Stimulated activated CD8-positive, alpha-beta memory T cell treated with anti-CD3 and anti-CD28 coated beads, Interleukin-12 subunit alpha, Interleukin-12 subunit beta, amount 100 ng/mL, for 1 hour (primary cell): ENCODE measurements around the gene OR1E2.
"Not testable (repeated sequence)": the region's sequence is repeated elsewhere in the genome, so short reads cannot be mapped to it uniquely, and the experiment has no call there.

Experiments
- DNase-seq: peaks from one replicate; pipeline ENCODE4 v3.0.0-alpha.2; 2020; ENCODE audit warnings: low read depth

OR1E2 gene

DNA sequence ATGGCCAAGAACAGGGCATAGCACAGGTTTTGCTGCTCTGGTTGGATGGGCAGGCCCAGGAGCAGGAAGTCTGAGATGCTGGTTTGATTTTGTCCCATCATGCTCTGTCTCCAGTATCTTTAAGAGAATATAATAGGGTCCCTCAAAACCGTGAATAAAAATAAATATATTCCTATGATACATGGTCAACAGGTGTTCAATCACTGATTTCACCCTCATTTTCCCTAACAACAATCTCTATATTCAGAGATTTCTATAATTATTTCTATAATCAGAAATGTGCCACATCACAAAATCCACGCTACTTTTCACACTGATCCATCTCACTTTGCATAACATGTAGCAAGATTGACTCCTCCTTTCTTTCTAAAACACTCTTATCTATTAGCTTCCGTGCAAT is at the start of gene OR1E2:
Gene OR1E2 (minus strand): TSS at position 101 of the 400 bp plus-strand sequence. CDS start 0 bp downstream, at position 101.
- no peak for DNase-seq

DNA sequence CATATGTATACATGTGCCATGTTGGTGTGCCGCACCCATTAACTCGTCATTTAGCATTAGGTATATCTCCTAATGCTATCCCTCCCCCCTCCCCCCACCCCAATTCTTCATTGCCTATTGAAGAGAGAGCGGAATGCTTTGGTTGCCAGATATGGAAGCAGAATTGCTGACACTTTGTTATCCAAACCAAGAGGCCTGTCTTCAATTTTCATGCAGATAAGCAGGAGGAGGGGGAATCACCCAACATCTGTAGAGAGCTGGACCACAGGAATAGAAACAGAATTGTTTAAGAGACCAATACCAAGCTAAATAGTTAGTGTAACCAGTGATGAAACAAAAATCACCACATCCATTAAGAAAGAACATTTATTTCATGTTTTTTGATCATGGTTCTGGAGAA is 49.2 kb upstream of the OR1E2 start:
- no peak for DNase-seq

- DNase-seq, result no peak
Measured at GRCh38 chr17:3479988-3480387, 46.3 kb upstream of the OR1E2 start.

GRCh38 chr17:3475812-3476610 is 42.4 kb upstream of the OR1E2 start, which contains the start of gene ASPA:
TSS of gene ASPA (plus strand) at chr17:3475997. CDS start at chr17:3476160, 163 bp downstream.
- no peak for DNase-seq

GRCh38 chr17:3475251-3475685 is 41.6 kb upstream of the OR1E2 start:
- no peak for DNase-seq

- DNase-seq, result no peak
Measured at GRCh38 chr17:3474212-3474611, 40.6 kb upstream of the OR1E2 start.

- DNase-seq, result no peak
Measured at GRCh38 chr17:3472137-3472536, 38.5 kb upstream of the OR1E2 start.

GRCh38 chr17:3471599-3471998 is 38.0 kb upstream of the OR1E2 start, which contains the start of gene SPATA22:
TSS of gene SPATA22 (minus strand) at chr17:3471819. CDS start at chr17:3469325, 2,494 bp downstream.
- no peak for DNase-seq

DNA sequence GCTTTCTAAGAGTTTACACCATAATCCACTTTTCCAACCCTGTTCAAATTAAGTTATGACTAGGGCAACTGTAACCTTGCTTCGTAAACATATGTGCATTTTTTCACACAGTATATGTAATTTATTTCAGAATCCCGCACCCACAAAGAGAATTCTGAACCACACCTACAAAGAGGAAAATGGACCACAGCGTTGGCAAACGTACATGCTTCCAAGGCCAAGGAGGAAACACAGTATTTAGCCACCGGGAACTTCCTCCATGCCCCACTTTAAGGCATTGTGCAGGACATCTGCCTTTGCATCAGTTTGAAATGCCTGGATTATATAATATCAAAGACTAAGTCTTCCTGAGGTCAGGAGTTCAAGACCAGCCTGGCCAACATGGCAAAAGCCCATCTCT is 35.9 kb upstream of the OR1E2 start:
- DNase-seq, result no peak

GRCh38 chr17:3466355-3466754 is 32.7 kb upstream of the OR1E2 start:
- not testable (repeated sequence) for DNase-seq

- no peak for DNase-seq
Measured at GRCh38 chr17:3448059-3448665, 14.5 kb upstream of the OR1E2 start.

- DNase-seq, result no peak
Measured at GRCh38 chr17:3447625-3448024, 14.0 kb upstream of the OR1E2 start.

DNA sequence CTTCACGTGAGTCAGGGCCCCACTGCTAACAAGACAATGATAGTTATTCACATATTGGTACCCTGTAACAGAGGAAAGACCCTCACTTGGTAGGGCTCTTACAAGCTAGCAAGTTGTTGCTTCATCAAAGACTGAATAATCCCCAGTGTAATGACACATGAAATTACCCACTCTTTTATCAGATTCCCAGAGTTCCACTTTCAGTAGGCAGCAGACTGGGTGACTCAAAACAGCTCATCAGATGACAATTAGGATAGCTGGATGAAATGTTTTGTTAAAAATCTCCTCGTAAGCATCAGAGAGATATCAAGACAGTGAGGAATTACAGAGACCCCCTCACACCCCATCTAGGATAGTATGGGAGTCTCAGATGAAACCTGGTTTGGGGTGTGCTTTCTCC is 6.8 kb upstream of the OR1E2 start:
- DNase-seq, result no peak

GRCh38 chr17:3438368-3438767 is 4.7 kb upstream of the OR1E2 start:
- DNase-seq, result no peak

DNA sequence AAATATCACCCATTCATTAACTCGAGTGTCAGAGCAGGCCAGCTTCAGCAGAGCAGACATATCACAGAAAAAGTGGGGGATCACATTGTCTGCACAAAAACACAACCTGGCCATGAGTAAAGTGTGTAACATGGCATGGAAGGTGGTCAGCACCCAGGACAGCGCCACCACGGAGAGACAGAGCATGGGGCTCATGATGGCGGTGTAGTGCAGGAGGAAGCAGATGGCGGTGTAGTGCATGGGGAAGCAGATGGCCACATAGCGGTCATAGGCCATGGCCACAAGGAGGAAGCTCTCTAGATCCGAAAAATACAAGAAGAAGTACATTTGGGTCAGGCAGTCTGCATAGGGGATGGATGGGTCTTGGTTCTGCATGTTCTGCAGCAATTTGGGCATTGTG is 426 bp downstream of the OR1E2 start:
- not testable (repeated sequence) for DNase-seq

GRCh38 chr17:3418222-3418621 is 15.4 kb downstream of the OR1E2 start:
- DNase-seq, result no peak

DNA sequence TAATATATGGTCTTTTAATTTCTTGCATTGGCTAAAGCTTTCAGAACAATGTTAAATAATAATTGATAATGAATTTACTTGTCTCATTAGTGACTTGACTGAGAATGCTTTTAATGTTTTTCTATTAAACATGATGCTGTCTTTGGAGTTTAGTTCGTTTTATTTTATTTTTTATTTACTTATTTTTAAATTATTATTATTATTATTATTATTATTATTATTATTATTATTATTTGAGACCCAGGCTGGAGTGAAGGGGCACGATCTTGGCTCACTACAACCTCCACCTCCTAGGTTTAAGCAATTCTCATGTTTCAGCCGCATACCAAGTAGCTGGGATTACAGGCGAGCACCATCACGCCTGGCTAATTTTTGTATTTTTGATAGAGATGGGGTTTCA is 18.0 kb downstream of the OR1E2 start:
- DNase-seq, result no peak

DNA sequence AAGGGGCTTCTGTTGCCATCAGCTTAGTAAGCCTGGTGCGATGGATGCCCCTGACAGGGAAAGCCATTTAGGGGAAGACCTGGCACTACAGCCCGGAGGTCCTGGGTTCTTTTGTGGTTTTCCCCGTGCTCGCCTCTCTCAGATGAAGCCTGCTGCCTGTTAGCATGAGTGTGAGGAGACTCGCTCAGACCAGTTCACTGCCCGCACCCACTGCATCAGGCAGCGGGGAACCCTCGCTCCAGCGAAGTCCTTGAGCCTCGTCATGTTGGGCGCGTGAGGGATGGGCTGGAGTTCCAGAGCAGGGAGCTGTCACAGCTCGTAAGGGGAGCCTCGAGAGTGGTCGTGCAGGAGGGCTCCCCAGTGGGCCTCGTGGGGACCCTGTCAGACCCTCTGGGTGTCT is 21.4 kb downstream of the OR1E2 start:
- DNase-seq, result not testable (repeated sequence)

GRCh38 chr17:3411070-3411469 is 22.6 kb downstream of the OR1E2 start, which contains the start of gene OR3A3:
TSS of gene OR3A3 (plus strand) at chr17:3411370.
- no peak for DNase-seq

DNA sequence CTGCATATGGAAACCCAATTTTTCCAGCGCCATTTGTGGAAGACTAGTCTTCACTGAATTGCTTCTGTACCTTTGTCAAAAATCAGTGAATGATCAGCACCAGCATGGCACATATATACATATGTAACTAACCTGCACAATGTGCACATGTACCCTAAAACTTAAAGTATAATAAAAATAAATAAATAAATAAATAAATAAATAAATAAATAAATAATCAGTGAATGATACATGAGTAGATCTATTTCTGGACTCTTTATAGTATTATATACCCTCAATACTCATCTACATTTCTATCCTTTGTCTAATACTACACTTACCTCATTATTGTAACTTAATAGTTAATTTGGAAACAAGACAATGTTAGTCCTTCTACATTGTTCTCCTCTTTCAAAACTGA is 29.8 kb downstream of the OR1E2 start:
- not testable (repeated sequence) for DNase-seq

DNA sequence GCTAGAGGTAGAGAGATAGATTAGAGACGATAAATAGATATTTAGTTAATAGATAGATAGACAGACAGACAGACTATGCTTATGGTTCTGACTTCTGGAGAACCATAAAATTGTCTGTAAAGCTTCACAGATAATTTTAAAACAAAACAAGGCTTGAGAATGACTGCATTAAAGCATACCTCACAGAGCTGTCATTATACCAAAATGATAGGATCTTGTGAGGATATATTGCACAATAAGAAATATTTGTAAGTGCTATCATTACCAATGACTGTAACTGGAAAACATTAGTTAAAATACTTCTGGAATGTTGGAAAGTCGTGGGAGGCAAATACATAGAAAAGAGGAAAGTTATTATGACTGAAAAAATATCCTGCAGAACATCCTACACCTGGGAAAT is 31.9 kb downstream of the OR1E2 start:
- DNase-seq, result no peak

DNA sequence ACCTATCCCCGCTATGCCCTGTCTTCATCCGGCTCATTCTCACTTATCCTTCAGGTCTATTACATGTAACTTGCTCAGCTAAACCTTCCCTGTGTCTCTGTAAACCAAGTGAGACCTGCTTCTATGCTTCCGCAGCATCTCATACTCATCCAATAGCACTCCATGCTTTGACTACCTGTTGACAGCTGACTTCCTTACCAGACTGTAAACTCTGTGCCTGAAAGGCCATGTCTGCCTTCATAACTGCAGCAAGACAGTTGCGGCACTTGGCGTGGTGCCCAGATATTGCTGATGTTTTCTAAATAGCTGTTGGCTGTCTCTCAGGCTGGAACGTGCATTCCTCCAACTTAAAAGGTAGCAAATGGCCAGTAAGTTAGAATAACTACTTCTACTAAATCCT is 33.6 kb downstream of the OR1E2 start:
- no peak for DNase-seq

DNA sequence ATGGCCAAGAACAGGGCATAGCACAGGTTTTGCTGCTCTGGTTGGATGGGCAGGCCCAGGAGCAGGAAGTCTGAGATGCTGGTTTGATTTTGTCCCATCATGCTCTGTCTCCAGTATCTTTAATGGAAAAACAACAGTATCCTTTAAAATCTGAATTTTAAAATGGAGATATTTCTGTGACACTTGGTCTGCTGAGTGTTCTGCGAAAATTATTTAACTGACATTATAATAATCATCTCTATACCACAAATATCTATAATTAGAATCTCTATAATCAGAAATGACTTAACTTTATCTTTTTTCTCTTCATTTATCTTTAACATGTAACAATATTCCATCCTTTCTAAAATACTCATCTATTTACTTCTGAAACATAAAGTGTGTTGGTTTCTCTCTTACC is 35.3 kb downstream of the OR1E2 start, which contains the start of gene OR1E1:
Gene OR1E1 (minus strand): TSS at position 101 of the 400 bp plus-strand sequence. CDS start 0 bp downstream, at position 101.
- no peak for DNase-seq
